GM19468 (cell line): ENCODE results near the gene NOXA1.
"Not testable (repeated sequence)": the region's sequence is repeated elsewhere in the genome, so short reads cannot be mapped to it uniquely, and the experiment has no call there.

Experiments
- ATAC-seq: cut with Tn5 transposase; IDR thresholded peaks from one replicate; pipeline ENCODE4 v1.9.1; 2021; ENCODE audit warnings: mild to moderate bottlenecking, moderate library complexity, moderate number of reproducible peaks; ENCODE audit not compliant: unreplicated experiment; ENCODE audit errors: extremely low read depth

Gene NOXA1

GRCh38 chr9:137422604-137423513, at the start of gene NOXA1, which contains the start of gene EXD3:
Gene NOXA1 (plus strand): TSS chr9:137423393. CDS start chr9:137423530, 137 bp downstream.
Gene EXD3 (minus strand): TSS chr9:137423162. CDS start chr9:137395357, 27,805 bp downstream.
- ATAC-seq, result peak; percentile 48

GRCh38 chr9:137373611-137373980, 49.6 kb upstream of the NOXA1 start:
- no peak for ATAC-seq

GRCh38 chr9:137374131-137374845, 48.9 kb upstream of the NOXA1 start:
- ATAC-seq, result no peak

GRCh38 chr9:137375321-137376058, 47.7 kb upstream of the NOXA1 start:
- ATAC-seq, result no peak

GRCh38 chr9:137376386-137376785, 46.8 kb upstream of the NOXA1 start:
- no peak for ATAC-seq

GRCh38 chr9:137378688-137379410, 44.3 kb upstream of the NOXA1 start:
- ATAC-seq, result not testable (repeated sequence)

- no peak for ATAC-seq
These were observed 43.4 kb upstream of the NOXA1 start for GRCh38 chr9:137379761-137380161.

- ATAC-seq, result no peak
These were observed 43.0 kb upstream of the NOXA1 start for GRCh38 chr9:137380171-137380570.

GRCh38 chr9:137380606-137381005, 42.6 kb upstream of the NOXA1 start:
- ATAC-seq, result no peak

- ATAC-seq, result no peak
These were observed 41.4 kb upstream of the NOXA1 start for GRCh38 chr9:137381501-137382443.

- ATAC-seq, result no peak
These were observed 40.6 kb upstream of the NOXA1 start for GRCh38 chr9:137382444-137383080.

GRCh38 chr9:137383081-137383783, 40.0 kb upstream of the NOXA1 start:
- no peak for ATAC-seq

GRCh38 chr9:137383784-137384756, 39.1 kb upstream of the NOXA1 start:
- ATAC-seq, result no peak

- ATAC-seq, result no peak
These were observed 38.0 kb upstream of the NOXA1 start for GRCh38 chr9:137385061-137385655.

GRCh38 chr9:137386507-137387113, 36.6 kb upstream of the NOXA1 start:
- not testable (repeated sequence) for ATAC-seq
